Omental fat pad (tissue), 4 donors: ENCODE data around the gene AACS. TPM values are rescaled to one million over a fixed set of nuclear protein-coding genes. Genes with fewer than 3 reads are reported as not detected.

ENCODE experiments used
- ATAC-seq: fragments of 150-250 bp; one replicate; pipeline ENCODE4 v1.9.1; 2016; ENCODE audit warnings: mild to moderate bottlenecking, moderate library complexity; ENCODE audit not compliant: low FRiP score
- DNase-seq: peaks from one replicate; pipeline ENCODE4 v3.0.0-alpha.2; 2019; ENCODE audit warnings: low spot score
- small RNA-seq: library from RNA; depleted of rRNA; stranded (forward); fragments of <200 nt; gene quantifications from one replicate; pipeline ENCODE3, GENCODE V24; 2016
- total RNA-seq, 4 donors: library from RNA; depleted of rRNA; stranded (reverse); fragments of >200 nt; gene quantifications; one replicate each; pipeline ENCODE4 v1.1.0, GENCODE V29; 2016
- TF ChIP-seq, protein P1 (sequence below), 3 donors: fragments of 450-650 bp; IDR thresholded peaks; one replicate each; pipeline ENCODE4 v1.5.1; 2016 to 2017; ENCODE audit warnings: antibody characterized with exemption in 3 of 3, mild to moderate bottlenecking in 3 of 3, moderate library complexity in 2 of 3

AACS gene
- total RNA-seq, 4 donors from 2014 or later = 20.3 to 55.5 (median 33.5) TPM

DNA sequence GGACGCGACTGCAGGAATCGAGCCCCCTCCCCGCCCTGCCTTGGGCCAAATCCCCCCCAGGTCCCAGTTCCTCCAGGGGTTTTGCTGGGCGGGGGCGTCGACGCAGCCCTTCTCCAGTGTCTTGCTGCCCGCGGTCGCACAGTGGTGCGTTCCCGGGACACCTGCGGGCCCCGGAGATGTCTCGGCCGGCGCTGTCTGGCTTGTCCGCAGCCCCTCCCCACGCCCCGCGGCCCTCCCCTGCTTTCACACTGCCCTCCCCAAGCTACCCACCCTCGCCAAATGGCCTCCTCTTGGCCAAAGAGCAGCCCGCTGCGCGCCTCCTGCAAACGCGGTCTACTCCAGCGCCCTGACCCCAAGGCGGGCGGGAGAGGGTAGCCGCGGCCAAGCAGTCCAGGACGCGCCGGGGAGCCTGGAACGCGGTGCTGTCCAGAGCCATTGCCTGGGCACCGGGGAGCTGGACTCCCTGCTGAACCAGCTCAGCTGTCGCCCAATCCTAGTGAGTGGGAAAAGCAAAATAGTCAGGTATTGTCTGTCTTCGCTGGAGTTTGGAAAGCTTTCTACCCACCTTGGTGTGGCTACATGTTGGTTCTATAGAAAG lies 122.0 kb downstream of the AACS start:
- ATAC-seq = no peak
- TF ChIP-seq, protein P1, sequence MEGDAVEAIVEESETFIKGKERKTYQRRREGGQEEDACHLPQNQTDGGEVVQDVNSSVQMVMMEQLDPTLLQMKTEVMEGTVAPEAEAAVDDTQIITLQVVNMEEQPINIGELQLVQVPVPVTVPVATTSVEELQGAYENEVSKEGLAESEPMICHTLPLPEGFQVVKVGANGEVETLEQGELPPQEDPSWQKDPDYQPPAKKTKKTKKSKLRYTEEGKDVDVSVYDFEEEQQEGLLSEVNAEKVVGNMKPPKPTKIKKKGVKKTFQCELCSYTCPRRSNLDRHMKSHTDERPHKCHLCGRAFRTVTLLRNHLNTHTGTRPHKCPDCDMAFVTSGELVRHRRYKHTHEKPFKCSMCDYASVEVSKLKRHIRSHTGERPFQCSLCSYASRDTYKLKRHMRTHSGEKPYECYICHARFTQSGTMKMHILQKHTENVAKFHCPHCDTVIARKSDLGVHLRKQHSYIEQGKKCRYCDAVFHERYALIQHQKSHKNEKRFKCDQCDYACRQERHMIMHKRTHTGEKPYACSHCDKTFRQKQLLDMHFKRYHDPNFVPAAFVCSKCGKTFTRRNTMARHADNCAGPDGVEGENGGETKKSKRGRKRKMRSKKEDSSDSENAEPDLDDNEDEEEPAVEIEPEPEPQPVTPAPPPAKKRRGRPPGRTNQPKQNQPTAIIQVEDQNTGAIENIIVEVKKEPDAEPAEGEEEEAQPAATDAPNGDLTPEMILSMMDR (IDR thresholded peaks at IDR 0.05) = no peak
- no peak for DNase-seq

DNA sequence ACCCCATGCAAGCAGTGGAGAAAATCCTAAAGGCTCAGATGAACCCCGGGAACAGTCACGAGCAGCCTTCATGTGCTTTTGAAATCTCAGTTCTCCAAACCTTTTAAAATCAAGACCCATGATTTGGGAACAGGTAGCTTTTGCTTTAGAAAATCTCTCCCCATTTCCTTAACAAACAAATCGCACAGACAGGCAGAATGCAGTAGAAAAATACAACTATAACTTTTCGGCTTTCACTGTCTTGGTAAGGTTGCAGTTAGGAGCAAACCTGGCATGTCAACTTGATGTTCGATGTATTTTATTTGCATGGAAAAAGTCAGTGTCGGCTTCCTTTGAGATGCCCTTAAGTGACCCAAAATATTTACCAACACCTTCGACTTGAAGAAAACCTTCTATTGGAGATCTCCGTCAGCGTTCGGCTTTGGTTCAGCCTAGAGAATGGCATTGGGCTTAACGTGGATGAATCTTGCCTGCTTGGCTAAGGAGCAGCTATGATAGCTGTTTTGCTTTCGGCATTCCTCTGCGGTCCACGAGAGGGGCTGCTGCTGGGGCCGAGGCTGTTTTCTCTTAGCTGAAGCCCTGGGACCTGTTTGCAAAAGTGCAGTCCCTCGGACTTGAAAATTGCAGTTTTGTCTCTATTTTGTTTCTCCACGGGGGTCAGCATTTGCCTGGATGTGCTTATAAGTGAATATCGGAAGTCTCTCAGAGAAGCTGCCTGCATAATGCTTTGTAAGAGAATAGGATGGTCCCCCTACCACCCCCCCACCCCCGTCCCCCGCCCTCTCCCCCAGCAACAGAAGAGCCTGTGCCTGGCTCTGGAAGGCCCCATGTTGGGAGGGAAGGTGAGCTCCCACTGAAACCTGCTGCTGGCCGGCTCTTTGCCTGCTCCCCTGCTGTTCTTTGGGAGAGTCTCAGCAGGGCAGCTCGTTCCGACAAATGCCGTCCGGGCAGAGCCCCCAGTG lies 122.8 kb downstream of the AACS start:
- TF ChIP-seq, protein P1 (IDR thresholded peaks at IDR 0.05) = no peak
- no peak for ATAC-seq

DNA sequence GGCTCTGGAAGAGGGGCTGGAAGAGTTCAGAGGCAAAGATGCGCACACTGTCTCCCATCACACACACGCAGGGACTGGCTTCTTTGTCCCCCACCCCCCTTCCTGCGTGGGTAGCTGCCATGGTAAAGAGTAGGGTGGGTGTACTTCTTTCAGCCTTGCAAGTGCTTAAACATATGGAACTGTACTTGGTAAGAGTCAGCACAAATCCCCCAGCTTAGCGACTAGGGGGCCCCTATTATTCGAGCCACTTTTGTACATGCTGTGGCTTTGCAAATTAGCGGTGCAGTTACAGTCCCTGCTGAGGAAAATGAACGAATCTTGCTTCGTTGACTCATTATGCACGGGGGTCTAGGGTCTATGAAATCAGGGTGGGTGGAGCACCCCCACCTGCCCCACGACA lies 123.8 kb downstream of the AACS start:
- TF ChIP-seq, protein P1 (IDR thresholded peaks at IDR 0.05) = no peak
- no peak for DNase-seq
- ATAC-seq = no peak

More for the DNA sequence above, 122.8 kb downstream of the AACS start:
- DNase-seq = no peak

DNA sequence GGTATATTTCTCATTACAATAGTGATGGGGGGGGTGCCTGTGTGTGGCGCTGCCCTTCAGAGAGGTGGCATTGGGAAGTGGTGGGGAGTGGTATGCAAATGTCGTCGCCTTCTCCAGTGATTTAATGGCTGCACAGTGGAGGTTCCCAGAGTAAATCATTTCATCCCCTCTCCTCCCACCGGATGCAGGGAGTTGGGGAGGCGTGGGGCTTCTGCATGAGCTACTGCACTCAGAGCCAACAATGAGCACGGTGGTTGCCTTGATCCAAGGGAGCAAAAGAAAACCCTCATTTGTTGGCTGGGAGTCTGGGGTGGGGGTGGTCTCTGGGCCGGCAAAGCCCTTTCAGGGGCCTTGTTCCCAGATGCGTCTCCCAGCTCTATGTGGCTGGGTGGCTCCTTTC lies 124.3 kb downstream of the AACS start:
- TF ChIP-seq, protein P1 (IDR thresholded peaks at IDR 0.05) = no peak
- no peak for ATAC-seq
- no peak for DNase-seq

DNA sequence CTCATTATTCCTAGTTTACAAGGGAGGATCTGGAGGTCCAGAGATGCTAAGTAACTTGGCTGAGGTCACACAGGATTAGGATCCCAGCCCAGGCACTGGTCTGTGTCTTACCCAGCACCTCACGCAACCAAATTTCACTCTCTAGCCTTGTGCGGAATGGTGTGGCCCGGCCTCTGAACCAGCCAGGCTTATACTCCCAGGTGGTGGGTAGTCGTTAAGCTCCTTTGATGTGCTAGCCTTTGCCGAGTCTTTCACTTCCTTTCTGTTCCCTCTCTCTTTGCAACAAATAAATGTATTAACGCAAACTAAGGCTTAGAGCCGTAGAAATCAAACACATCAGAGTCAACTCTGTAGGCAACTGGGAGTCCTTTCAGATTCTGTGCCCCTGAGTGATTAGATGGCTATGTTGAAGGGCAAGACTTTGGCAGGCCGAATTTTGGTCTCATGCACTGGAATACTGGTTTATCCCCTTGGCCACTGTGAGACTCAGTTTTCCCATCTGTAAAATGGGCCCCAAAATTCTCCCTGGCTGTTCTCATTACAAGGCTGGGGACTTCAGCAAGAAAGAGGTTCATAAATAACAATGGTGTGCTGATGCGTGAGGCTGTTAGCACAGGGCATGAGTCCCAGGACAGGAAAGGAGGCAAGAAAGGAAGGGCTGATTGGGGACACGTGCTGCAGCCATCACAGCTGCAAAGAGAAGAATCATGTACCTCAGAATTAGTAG lies 126.3 kb downstream of the AACS start:
- TF ChIP-seq, protein P1 (IDR thresholded peaks at IDR 0.05) = no peak
- ATAC-seq (no peak), DNase-seq (no peak)

DNA sequence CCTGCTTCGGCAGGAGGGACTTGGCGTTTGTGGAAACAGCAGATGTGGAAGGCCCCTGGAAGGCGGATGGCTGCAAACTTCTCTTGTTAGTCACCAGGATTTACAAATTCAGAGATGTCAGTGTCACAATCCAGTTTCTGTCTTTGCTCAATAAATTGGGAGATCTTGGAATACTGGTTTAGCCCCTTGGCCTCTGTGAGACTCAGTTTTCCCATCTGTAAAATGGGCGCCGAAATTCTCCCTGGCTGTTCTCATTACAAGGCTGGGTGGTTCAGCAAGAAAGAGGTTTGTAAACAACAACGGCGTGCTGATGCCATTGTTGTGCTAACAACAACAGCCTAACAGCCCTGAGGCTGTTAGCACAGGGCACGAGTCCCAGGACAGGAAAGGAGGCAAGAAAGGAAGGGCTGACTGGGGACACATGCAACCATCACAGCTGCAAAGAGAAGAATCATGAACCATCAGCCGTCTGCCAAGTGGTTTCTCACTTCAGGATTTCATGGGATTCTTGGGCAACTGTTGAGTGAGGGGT lies 127.5 kb downstream of the AACS start:
- TF ChIP-seq, protein P1 (IDR thresholded peaks at IDR 0.05) = no peak
- ATAC-seq (no peak), DNase-seq (no peak)

Small RNAs within 50 kb of the gene (small RNA-seq; reads per million reads assigned to genes)
- gene AC122688.1 = not detected

Other genes starting within 250 kb of the AACS start
- gene SCARB1, start 201.6 kb upstream of the AACS start, total RNA-seq = 10 to 100 TPM; 24.2 to 79.4 (median 59.4) TPM
- gene UBC, start 150.8 kb upstream of the AACS start, total RNA-seq = 1,000 to 10,000 TPM; 1,220 to 2,129 (median 1,369) TPM
- 10 to 100 TPM; 10.2 to 43.2 (median 11.1) TPM for gene DHX37, start 76.3 kb upstream of the AACS start, total RNA-seq
- 1 to 10 TPM; 3.5 to 5.4 (median 4.4) TPM for gene BRI3BP, start 71.8 kb upstream of the AACS start, total RNA-seq
- gene TMEM132B, start 121.0 kb downstream of the AACS start, total RNA-seq = 1 to 10 TPM in 1 of 4 donors, under 1 TPM in 3; 0.19 to 1.3 (median 0.54) TPM